Left colon (tissue), 2 donors: ENCODE data around the gene FOXC1. TPM values are rescaled to one million over a fixed set of nuclear protein-coding genes. Genes with fewer than 3 reads are reported as not detected.

ENCODE experiments used
- ATAC-seq: fragments of 200-7000 bp; cut with Tn5 transposase; one replicate; pipeline ENCODE4 v1.9.1; 2020; ENCODE audit warnings: mild to moderate bottlenecking, moderate library complexity
- DNase-seq, 2 donors: peaks; one replicate each; pipeline ENCODE4 v3.0.0-alpha.2; 2020
- intact Hi-C, 2 donors: fragments of 100-400 bp; cut with DNase I in 1 of 2; cut with micrococcal nuclease in 1 of 2; formaldehyde crosslinking; loops; one replicate each; pipeline versions ENCODE4 v1.11.2 to v1.14.0; 2022; cut with DNase I, micrococcal nuclease
- total RNA-seq, 2 donors: library from RNA; stranded (reverse); fragmentation: NEBNext Ultra II Directional; extraction: Animal tissue kit (Norgen Biotek cat#: 25700); gene quantifications; one replicate each; pipeline ENCODE4 v1.2.1, GENCODE V29; 2021
- donor health status: DM: no; HTN: no; CAD: no.
- donor health status: DM: yes; HTN: yes; CAD: no.

The FOXC1 gene
- total RNA-seq, 2 donors from 2014 or later = 0.82 to 1.5 TPM

- DNase-seq (no peak), ATAC-seq (no peak)
- intact Hi-C loops = no loop called here
These were observed 28.4 kb upstream of the FOXC1 start for GRCh38 chr6:1581120-1581991.

DNA sequence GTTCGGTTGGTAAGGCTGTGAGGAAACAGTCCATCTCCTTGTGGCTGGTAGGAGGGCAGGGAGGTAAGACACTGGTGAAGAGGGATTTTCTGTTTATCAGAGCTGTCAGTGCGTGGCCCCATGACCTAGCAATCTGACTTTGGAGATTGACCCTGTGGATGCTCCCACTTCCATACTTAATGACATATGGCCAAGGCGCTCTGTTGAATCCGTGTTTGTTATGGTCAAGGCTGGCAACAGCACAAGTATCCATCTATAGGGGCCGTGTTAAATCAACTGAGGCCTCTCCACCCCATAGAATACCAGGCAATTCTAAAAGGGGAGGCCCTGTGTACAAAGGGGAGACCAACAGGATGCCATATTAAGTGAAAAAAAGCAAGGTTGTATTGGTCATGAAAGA lies 25.6 kb upstream of the FOXC1 start:
- intact Hi-C loops = no loop called here
- no peak for ATAC-seq
- DNase-seq = no peak

DNA sequence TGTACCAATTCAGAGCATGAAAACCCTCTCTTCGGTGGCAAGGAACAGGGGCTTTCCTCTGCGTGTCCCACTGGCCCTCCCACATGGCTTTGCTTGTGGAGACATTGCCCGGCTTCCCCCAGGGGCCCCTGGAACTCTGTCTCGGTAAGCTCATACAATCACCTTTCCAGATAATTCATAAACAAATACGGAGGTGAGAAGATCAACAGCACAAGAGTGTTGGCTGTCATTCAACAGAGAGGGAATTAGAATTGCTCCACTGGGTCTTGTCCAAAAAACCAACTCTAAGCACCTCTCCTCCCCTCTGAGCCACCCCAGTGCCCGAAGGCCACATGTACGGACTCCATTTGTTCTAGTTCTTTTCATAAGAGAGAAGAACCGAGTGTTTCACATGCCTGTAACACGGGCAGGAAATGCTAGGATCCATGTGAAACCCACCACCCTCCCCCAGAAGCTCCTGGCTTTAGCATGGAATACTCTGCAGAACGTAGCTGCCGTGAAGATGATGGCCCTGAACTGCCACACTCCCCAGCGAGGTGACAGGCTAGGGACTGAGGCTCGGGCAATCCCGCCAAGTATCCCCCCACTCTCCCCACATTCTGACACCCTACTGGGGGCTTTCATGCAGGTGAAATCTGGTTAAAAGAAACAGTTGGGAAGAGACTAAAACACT lies 24.6 kb upstream of the FOXC1 start:
- ATAC-seq (no peak), DNase-seq (no peak)
- intact Hi-C loops = no loop called here

DNA sequence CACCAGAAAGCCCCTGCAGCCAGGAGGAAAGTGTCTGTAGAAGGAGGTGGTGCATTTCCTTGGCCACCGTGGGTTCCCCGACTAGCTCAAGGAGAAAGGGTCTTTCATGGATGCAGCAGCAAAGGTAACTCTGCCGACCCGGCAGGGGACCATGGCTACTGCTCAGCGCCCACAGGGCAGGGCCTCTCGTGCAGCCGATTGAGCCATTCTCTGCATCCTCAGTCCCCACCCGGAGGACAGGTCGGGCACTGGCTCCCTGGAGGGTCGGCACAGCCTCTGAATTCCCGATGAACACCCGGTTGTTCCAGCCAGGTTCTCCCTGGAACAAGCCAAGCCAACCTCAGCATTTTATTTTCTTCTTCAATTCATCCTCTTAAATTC lies 24.1 kb upstream of the FOXC1 start:
- ATAC-seq (no peak), DNase-seq (no peak)
- intact Hi-C loops = no loop called here

DNA sequence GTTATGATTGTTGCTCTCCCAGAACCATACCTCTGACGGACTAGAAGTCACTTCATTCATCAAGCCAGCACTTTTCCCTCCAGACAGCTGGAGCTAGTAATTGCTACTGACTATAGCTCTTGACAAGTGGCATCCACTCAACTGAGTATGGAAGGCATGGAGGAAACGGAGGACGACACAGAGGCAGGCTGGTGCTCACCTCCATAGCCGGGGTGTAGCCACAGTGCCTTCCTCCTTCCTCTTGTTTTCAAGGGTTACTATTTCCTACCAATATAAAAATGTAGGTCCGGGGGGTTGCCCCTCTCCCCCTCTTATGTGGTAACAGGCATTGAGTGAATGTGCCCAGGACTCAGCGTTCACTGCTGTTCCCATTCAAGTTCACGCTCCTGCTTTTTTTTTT lies 23.5 kb upstream of the FOXC1 start:
- DNase-seq (no peak), ATAC-seq (no peak)
- intact Hi-C loops = no loop called here

DNA sequence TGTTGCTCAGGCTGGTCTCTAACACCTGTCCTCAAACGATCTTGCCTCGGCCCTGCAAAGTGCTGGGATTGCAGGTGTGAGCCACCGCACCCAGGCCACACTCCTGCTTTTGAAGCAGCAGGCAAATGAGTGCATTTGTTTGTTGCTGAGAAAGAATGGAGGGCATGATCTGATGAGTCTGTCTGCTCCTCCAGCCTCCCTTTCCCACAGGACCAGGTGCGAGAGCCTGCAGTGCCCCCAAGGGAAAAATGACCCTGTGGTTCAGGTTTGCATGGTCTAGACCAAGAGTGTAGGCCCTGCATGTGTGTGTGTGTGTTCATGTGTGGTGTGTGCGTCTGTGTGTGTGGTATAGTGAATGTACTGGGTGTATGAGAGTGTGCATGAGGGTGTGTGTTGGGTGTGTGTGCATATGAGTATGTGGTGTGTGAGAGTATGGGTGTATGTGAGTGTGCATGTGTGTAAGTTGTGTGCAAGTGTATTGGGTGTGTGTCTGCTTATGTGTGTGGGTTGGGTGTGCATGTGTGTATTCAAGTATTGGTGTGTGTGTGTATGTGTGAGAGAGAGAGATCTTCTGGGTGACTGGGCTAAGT lies 22.8 kb upstream of the FOXC1 start:
- intact Hi-C loops = no loop called here
- ATAC-seq (no peak), DNase-seq (no peak)

GRCh38 chr6:1587546-1587945 lies 22.2 kb upstream of the FOXC1 start:
- intact Hi-C loops = no loop called here
- no peak for DNase-seq
- ATAC-seq = no peak

DNA sequence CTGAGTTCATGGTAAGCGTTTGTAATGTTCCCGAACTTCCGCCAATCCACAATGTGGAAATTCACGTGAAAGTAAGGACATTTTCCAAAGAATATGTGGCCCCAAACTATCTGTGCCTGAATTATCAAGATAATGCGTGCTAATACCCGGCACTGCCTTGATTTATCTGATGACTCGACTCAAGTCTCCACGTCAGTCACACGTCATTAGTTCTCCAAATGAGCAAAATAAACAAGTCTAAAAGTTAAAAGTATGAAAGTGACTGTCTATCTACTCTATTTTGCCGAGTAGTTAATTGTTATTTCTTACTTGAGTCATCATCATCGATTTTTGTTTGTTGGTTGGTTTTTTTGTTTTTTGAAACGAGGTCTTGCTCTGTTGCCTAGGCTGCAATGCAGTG lies 21.7 kb upstream of the FOXC1 start:
- DNase-seq (no peak), ATAC-seq (no peak)
- intact Hi-C loops = no loop called here

- DNase-seq (no peak), ATAC-seq (peak; percentile 93)
- intact Hi-C loops = no loop called here
These were observed 20.5 kb upstream of the FOXC1 start for GRCh38 chr6:1589208-1589607.

DNA sequence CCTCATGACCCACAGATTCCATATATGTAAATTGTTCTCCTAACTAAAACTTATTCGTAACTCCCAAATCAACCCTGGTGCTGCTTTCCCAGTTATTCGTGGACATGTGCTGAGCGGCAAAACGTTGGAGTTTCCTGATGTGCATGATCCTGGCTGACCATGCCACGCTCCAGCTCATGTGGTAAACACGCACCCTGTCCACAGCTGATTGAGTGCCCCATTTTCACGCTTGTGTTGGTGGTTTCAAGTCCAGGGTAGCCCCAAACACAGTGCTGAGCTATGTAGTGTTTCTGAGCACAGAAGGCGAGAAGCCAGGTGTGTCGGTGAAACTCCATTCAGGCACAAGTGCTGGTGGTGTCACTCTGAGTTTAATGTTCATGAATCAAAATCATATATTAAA lies 19.1 kb upstream of the FOXC1 start:
- DNase-seq (no peak), ATAC-seq (no peak)
- intact Hi-C loops = loop anchor here in 1 of 2 donors (10.0 kb wide), 2 partner anchors 864 to 1164 kb away; partner anchors contain the start of gene MYLK4

DNA sequence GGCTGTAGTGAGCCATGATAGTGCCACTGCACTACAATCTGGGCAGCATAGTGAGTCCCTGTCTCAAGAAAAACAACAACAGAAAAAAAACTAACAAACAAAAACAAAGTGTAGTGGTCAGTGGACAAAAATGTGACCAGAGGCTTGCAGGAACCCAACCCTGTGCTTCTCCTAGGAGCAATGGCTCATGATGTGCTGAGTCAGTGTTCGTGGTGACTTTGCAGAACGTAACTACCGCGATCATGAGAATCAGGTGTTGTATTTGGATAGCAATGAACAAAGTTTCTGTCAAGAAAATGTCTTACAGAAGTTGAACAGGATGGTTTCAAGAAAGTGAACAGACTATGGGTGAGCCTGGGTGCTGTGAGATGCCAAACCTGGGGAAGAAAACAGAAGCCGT lies 18.5 kb upstream of the FOXC1 start:
- intact Hi-C loops = loop anchor here in 1 of 2 donors (10.0 kb wide), 2 partner anchors 864 to 1164 kb away; partner anchors contain the start of gene MYLK4
- DNase-seq = no peak
- no peak for ATAC-seq

- intact Hi-C loops = loop anchor here in 1 of 2 donors (10.0 kb wide), 2 partner anchors 863 to 1163 kb away; partner anchors contain the start of gene MYLK4
- ATAC-seq (no peak), DNase-seq (no peak)
These were observed 17.8 kb upstream of the FOXC1 start for GRCh38 chr6:1591926-1592325.

GRCh38 chr6:1592852-1593251 lies 16.9 kb upstream of the FOXC1 start:
- intact Hi-C loops = loop anchor here in 1 of 2 donors (10.0 kb wide), 2 partner anchors 862 to 1162 kb away; partner anchors contain the start of gene MYLK4
- DNase-seq (no peak), ATAC-seq (no peak)

DNA sequence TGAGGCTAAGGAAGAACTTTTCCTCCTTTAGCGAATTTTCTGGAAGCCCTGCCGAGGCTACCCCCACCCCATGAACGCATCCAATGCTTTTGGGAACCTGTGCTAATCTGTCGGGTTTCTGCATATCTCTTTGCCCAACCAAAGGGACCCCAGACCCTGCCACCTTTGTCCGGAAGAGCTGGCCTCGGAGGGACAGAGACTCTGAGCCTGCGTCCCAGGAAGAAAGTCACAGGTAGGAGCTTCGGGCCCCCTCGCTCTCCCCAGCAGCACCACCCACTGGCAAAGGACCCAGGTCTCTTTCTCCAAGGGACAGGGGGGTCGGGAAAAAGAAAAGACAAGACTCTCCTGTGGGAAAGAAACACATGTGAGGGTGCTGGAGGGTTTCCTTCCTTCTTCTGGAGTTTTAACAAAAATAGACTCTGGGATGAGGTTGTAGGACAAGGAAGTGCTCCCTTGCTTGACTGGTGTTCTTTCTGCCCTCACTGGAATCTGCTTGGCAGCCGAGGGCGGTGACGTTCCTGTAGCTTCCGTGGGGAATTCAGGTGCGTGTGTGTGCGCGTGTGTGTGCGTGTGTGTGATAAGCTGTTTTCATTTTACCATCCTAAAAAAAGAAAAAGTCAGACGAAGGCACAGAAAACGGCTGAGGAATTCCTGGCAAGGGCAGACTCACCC lies 16.3 kb upstream of the FOXC1 start:
- intact Hi-C loops = loop anchor here in 1 of 2 donors (10.0 kb wide), 2 partner anchors 861 to 1161 kb away; partner anchors contain the start of gene MYLK4
- ATAC-seq (no peak), DNase-seq (no peak)

- no peak for DNase-seq
- ATAC-seq = no peak
- intact Hi-C loops = loop anchor here in 1 of 2 donors (10.0 kb wide), 2 partner anchors 861 to 1161 kb away; partner anchors contain the start of gene MYLK4
These were observed 15.8 kb upstream of the FOXC1 start for GRCh38 chr6:1593958-1594314.

- ATAC-seq (peak; percentile 28), DNase-seq (no peak)
- intact Hi-C loops = loop anchor here in 1 of 2 donors (5.0 to 10.0 kb wide), 3 partner anchors 603 to 1160 kb away; partner anchors contain the start of gene MYLK4
These were observed 15.1 kb upstream of the FOXC1 start for GRCh38 chr6:1594445-1595200.

GRCh38 chr6:1595271-1596087 lies 14.2 kb upstream of the FOXC1 start:
- DNase-seq (no peak), ATAC-seq (no peak)
- intact Hi-C loops = loop anchor here in 1 of 2 donors (5.0 to 10.0 kb wide), 3 partner anchors 602 to 1159 kb away; partner anchors contain the start of gene MYLK4
